HL-60 (cell line): Measurements from ENCODE around the gene PLA2G4B.

ENCODE experiments used
- POLR2AphosphoS5 ChIP-seq: IDR thresholded peaks from 2 replicates; pipeline ENCODE4 v1.6.1; 2012; ENCODE audit warnings: low read depth
- TF ChIP-seq, protein P1 (sequence below): IDR thresholded peaks from one replicate; pipeline ENCODE4 v1.5.1; 2011; ENCODE audit warnings: low read length, control low read depth, inconsistent platforms; ENCODE audit not compliant: insufficient read depth

- no peak for TF ChIP-seq POLR2AphosphoS5
- TF ChIP-seq, protein P1, sequence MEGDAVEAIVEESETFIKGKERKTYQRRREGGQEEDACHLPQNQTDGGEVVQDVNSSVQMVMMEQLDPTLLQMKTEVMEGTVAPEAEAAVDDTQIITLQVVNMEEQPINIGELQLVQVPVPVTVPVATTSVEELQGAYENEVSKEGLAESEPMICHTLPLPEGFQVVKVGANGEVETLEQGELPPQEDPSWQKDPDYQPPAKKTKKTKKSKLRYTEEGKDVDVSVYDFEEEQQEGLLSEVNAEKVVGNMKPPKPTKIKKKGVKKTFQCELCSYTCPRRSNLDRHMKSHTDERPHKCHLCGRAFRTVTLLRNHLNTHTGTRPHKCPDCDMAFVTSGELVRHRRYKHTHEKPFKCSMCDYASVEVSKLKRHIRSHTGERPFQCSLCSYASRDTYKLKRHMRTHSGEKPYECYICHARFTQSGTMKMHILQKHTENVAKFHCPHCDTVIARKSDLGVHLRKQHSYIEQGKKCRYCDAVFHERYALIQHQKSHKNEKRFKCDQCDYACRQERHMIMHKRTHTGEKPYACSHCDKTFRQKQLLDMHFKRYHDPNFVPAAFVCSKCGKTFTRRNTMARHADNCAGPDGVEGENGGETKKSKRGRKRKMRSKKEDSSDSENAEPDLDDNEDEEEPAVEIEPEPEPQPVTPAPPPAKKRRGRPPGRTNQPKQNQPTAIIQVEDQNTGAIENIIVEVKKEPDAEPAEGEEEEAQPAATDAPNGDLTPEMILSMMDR: no peak
These were observed 49.0 kb upstream of the PLA2G4B start for GRCh38 chr15:41789662-41790061.
